HUES6 (cell line): ENCODE measurements around the gene HAGH.

Experiments
- H3K27ac ChIP-seq: 2 replicates; pipeline ENCODE4 v1.7.0; 2013; ENCODE audit warnings: low read depth, mild to moderate bottlenecking, low read length, inconsistent platforms
- H3K27me3 ChIP-seq: 2 replicates; pipeline ENCODE4 v1.6.1; 2013; ENCODE audit warnings: low read length; ENCODE audit not compliant: control insufficient read depth, insufficient read depth
- H3K36me3 ChIP-seq: 2 replicates; pipeline ENCODE4 v1.6.1; 2013; ENCODE audit warnings: low read length; ENCODE audit not compliant: control insufficient read depth, insufficient read depth
- H3K4me1 ChIP-seq: 2 replicates; pipeline ENCODE4 v1.6.1; 2013; ENCODE audit warnings: low read length; ENCODE audit not compliant: control insufficient read depth, insufficient read depth
- H3K4me3 ChIP-seq: 2 replicates; pipeline ENCODE4 v1.5.1; 2013; ENCODE audit warnings: low read depth, low read length
- H3K9ac ChIP-seq: one replicate; pipeline ENCODE4 v1.6.1; 2013; ENCODE audit warnings: mild to moderate bottlenecking, low read length
- H3K9me3 ChIP-seq: 2 replicates; pipeline ENCODE4 v1.6.1; 2013; ENCODE audit warnings: low read depth, low read length; ENCODE audit not compliant: control insufficient read depth, insufficient read depth

Gene HAGH

GRCh38 chr16:1782408-1783264 lies 44.0 kb downstream of the HAGH start, which contains the start of the genes NUBP2 and SPSB3:
TSS of gene NUBP2 (plus strand) at chr16:1782960. CDS start at chr16:1783021, 61 bp downstream.
TSS of gene SPSB3 (minus strand) at chr16:1782571. CDS start at chr16:1781483, 1,088 bp downstream.
- H3K27ac ChIP-seq = peak within 1 kb of the TSS; percentile 55; the same call in 1 of the 2 replicates

GRCh38 chr16:1781758-1782407 lies 44.7 kb downstream of the HAGH start:
- Histone ChIP-seq H3K4me1 (peaks cover 5% of the 10 kb centered on the region; the same call in 1 of the 2 replicates), H3K4me3 (peak overlapping the region; percentile 91), H3K27me3 (no peaks in the 10 kb centered on the region), H3K27ac (no peak overlapping the region), H3K36me3 (peaks cover 40% of the 10 kb centered on the region), H3K9ac (peak overlapping the region; percentile 88), H3K9me3 (no peaks in the 10 kb centered on the region)

More at GRCh38 chr16:1782408-1783264, 44.0 kb downstream of the HAGH start, which contains the start of the genes NUBP2 and SPSB3:
- Histone ChIP-seq H3K9me3 (no peaks in the 10 kb centered on the region), H3K4me3 (peak within 1 kb of the TSS; percentile 91), H3K9ac (peak within 1 kb of the TSS; percentile 88), H3K27me3 (no peaks in the 10 kb centered on the region), H3K36me3 (peaks cover 40% of the 10 kb centered on the region), H3K4me1 (peaks cover 5% of the 10 kb centered on the region; the same call in 1 of the 2 replicates)

GRCh38 chr16:1781254-1781653 lies 45.4 kb downstream of the HAGH start:
- Histone ChIP-seq H3K4me1 (peaks cover 5% of the 10 kb centered on the region; the same call in 1 of the 2 replicates), H3K9ac (peak overlapping the region; percentile 88), H3K27me3 (no peaks in the 10 kb centered on the region), H3K36me3 (peaks cover 40% of the 10 kb centered on the region), H3K27ac (no peak overlapping the region), H3K9me3 (no peaks in the 10 kb centered on the region), H3K4me3 (peak overlapping the region; percentile 91)

- Histone ChIP-seq H3K36me3 (peaks cover 39% of the 10 kb centered on the region), H3K9me3 (no peaks in the 10 kb centered on the region), H3K27me3 (no peaks in the 10 kb centered on the region), H3K4me3 (peak overlapping the region; percentile 91; the same call in 1 of the 2 replicates), H3K9ac (no peak overlapping the region), H3K27ac (no peak overlapping the region), H3K4me1 (peaks cover 5% of the 10 kb centered on the region; the same call in 1 of the 2 replicates)
Observed at GRCh38 chr16:1780677-1781072, 46.0 kb downstream of the HAGH start.

- H3K4me1 ChIP-seq = peaks cover 5% of the 10 kb centered on the region; the same call in 1 of the 2 replicates
- H3K9ac ChIP-seq = no peak overlapping the region
- no peaks in the 10 kb centered on the region for H3K27me3 ChIP-seq
- H3K9me3 ChIP-seq = no peaks in the 10 kb centered on the region
- H3K36me3 ChIP-seq = peaks cover 41% of the 10 kb centered on the region
- H3K4me3 ChIP-seq = no peak overlapping the region
- no peak overlapping the region for H3K27ac ChIP-seq
Observed at GRCh38 chr16:1779741-1780676, 46.6 kb downstream of the HAGH start.

GRCh38 chr16:1779234-1779701 lies 47.4 kb downstream of the HAGH start:
- Histone ChIP-seq H3K27me3 (no peaks in the 10 kb centered on the region), H3K4me1 (peaks cover 8% of the 10 kb centered on the region), H3K4me3 (no peak overlapping the region), H3K27ac (no peak overlapping the region), H3K36me3 (peaks cover 42% of the 10 kb centered on the region), H3K9ac (no peak overlapping the region), H3K9me3 (no peaks in the 10 kb centered on the region)

- Histone ChIP-seq H3K9ac (no peak overlapping the region), H3K4me1 (peaks cover 12% of the 10 kb centered on the region), H3K36me3 (peaks cover 42% of the 10 kb centered on the region), H3K4me3 (no peak overlapping the region), H3K27me3 (no peaks in the 10 kb centered on the region), H3K27ac (no peak overlapping the region), H3K9me3 (no peaks in the 10 kb centered on the region)
Observed at GRCh38 chr16:1778200-1779179, 48.1 kb downstream of the HAGH start.

- Histone ChIP-seq H3K36me3 (peaks cover 42% of the 10 kb centered on the region), H3K27ac (no peak overlapping the region), H3K4me3 (no peak overlapping the region), H3K27me3 (no peaks in the 10 kb centered on the region), H3K4me1 (peaks cover 12% of the 10 kb centered on the region), H3K9ac (no peak overlapping the region), H3K9me3 (no peaks in the 10 kb centered on the region)
Observed at GRCh38 chr16:1777375-1778199, 49.0 kb downstream of the HAGH start.

GRCh38 chr16:1776991-1777374 lies 49.6 kb downstream of the HAGH start:
- H3K9ac ChIP-seq = no peak overlapping the region
- no peak overlapping the region for H3K27ac ChIP-seq
- H3K9me3 ChIP-seq = no peaks in the 10 kb centered on the region
- H3K36me3 ChIP-seq = peaks cover 44% of the 10 kb centered on the region
- no peaks in the 10 kb centered on the region for H3K27me3 ChIP-seq
- peaks cover 12% of the 10 kb centered on the region for H3K4me1 ChIP-seq
- no peak overlapping the region for H3K4me3 ChIP-seq
